Gastrocnemius medialis (tissue), 4 donors: ENCODE data around the gene TPSD1.

ENCODE experiments used
- CTCF ChIP-seq, 5 experiments: fragments of 450-650 bp in 3 of 5; fragments of 200-600 bp in 2 of 5; sonication (generic) in 2 of 5; IDR thresholded peaks in 4 of 5; conservative IDR thresholded peaks in 1 of 5; 1 replicate in 4 of 5; 2 replicates in 1 of 5; pipeline ENCODE4 v1.5.1; 2016 to 2019; ENCODE audit warnings: antibody characterized with exemption in 5 of 5, mild to moderate bottlenecking in 3 of 5, moderate library complexity in 3 of 5
- POLR2A ChIP-seq, 2 donors: fragments of 450-650 bp; IDR thresholded peaks; one replicate each; pipeline ENCODE4 v1.6.1; 2017; ENCODE audit warnings: antibody characterized with exemption in 2 of 2, mild to moderate bottlenecking in 2 of 2, moderate library complexity in 2 of 2

GRCh38 chr16:1308036-1308976 is 52.4 kb downstream of the TPSD1 start:
- TF ChIP-seq CTCF (IDR thresholded peaks at IDR 0.05 in 4 of 5, conservative IDR thresholded peaks at IDR 0.05 in 1 of 5) = no peak
- no peak for TF ChIP-seq POLR2A (IDR thresholded peaks at IDR 0.05)
